ENCODE results near the gene ARSK. TPM values are rescaled to one million over a fixed set of nuclear protein-coding genes. Genes with fewer than 3 reads are reported as not detected.

Gene ARSK
- total RNA-seq, 1 experiment from 2014 or later, result 8.5 TPM

- Histone ChIP-seq H3K9me3 (ENCODE audit: control insufficient read depth, low read depth, low read length) (no peaks in the 10 kb centered on the region), H4K20me1 (ENCODE audit: control insufficient read depth, insufficient read depth, insufficient read length) (no peaks in the 10 kb centered on the region), H2AFZ (ENCODE audit: low read length) (no peak overlapping the region), H3K27ac (ENCODE audit: insufficient read length, low read depth, low read length) (no peak overlapping the region), H2AK5ac (ENCODE audit: insufficient read length, low read length) (no peak overlapping the region), H3K18ac (ENCODE audit: insufficient read length, low read depth, low read length) (no peak overlapping the region), H3K79me1 (ENCODE audit: insufficient read depth, low read depth, low read length, poor library complexity, severe bottlenecking) (no peaks in the 10 kb centered on the region), H2BK120ac (ENCODE audit: low read depth, low read length, poor library complexity, severe bottlenecking) (no peak overlapping the region), H4K8ac (replicated peaks; ENCODE audit: insufficient read length, low read depth, low read length) (no peak overlapping the region), H3K23ac (ENCODE audit: insufficient read length, low read depth, low read length) (no peak overlapping the region), H2BK15ac (ENCODE audit: low read depth, low read length) (no peak overlapping the region), H3K9ac (ENCODE audit: extremely low read depth, insufficient read length, low read length) (no peak overlapping the region), H4K5ac (ENCODE audit: insufficient read length, low read depth, low read length) (no peak overlapping the region), H3K79me2 (ENCODE audit: insufficient read depth, low read length) (no peaks in the 10 kb centered on the region), H3K4me2 (ENCODE audit: insufficient read depth, insufficient read length, low read length) (no peak overlapping the region), H3T11ph (ENCODE audit: low read length) (no peak overlapping the region), H2BK20ac (ENCODE audit: low read depth, low read length, poor library complexity, severe bottlenecking) (no peak overlapping the region), H3K4ac (ENCODE audit: low read depth, low read length) (no peak overlapping the region), H3K14ac (ENCODE audit: insufficient read depth, low read length) (no peak overlapping the region), H2BK12ac (ENCODE audit: insufficient read length, low read depth, low read length) (no peak overlapping the region), H3K27me3 (ENCODE audit: insufficient read depth, low read length) (no peaks in the 10 kb centered on the region), H2BK5ac (ENCODE audit: insufficient read length, low read length) (no peak overlapping the region), H3K56ac (ENCODE audit: insufficient read length, low read depth, low read length) (no peak overlapping the region), H3K4me1 (ENCODE audit: insufficient read depth, low read length) (0 out of 2 replicates have a peak, but pooled peaks cover 3% of the 10 kb centered on the region), H4K91ac (ENCODE audit: insufficient read length, low read depth, low read length) (no peak overlapping the region), H3K23me2 (ENCODE audit: insufficient read length, low read depth, low read length, poor library complexity, severe bottlenecking) (no peaks in the 10 kb centered on the region)
- DNase-seq, result no peak
- no CpG with 5 or more reads among the region's 2 CpGs for WGBS (ENCODE audit: extremely low coverage, insufficient read length, low lambda C conversion rate)
- H3K36me3 Mint-ChIP-seq (ENCODE audit: insufficient read depth in 1 of 3, low read depth in 3 of 3), result peaks cover 23 to 54% (median 51%) of the 10 kb centered on the region in 3 experiments; a peak in 6 of 7 replicates
- H3K4me3 Mint-ChIP-seq, result no peak overlapping the region
- H3K27me3 Mint-ChIP-seq (ENCODE audit: low read depth), result no peaks in the 10 kb centered on the region
- peaks cover 11 to 25% of the 10 kb centered on the region in 2 experiments for H3K4me1 Mint-ChIP-seq
- no peak for TF ChIP-seq CTCF (conservative IDR thresholded peaks at IDR 0.05)
- no peaks in the 10 kb centered on the region for H3K9me3 Mint-ChIP-seq
- no peak overlapping the region for H3K27ac Mint-ChIP-seq
These were observed 17.4 kb upstream of the ARSK start for GRCh38 chr5:95537501-95537900.

All from H9 (cell line).